Osteoblast (primary cell): Measurements from ENCODE around the gene MRPS16. TPM values are rescaled to one million over a fixed set of nuclear protein-coding genes. Genes with fewer than 3 reads are reported as not detected.

Experiments used
- DNase-seq: peaks from one replicate; pipeline ENCODE4 v3.0.0; 2011; ENCODE audit warnings: low spot score, mixed read lengths; ENCODE audit not compliant: insufficient read length; ENCODE audit errors: missing footprints
- H2AFZ ChIP-seq: 2 replicates; pipeline ENCODE4 v1.6.0; 2011; ENCODE audit warnings: mild to moderate bottlenecking, low read length
- H3K27ac ChIP-seq: 2 replicates; pipeline ENCODE4 v1.5.1; 2011; ENCODE audit warnings: mild to moderate bottlenecking, low read depth, low read length, moderate library complexity
- H3K27me3 ChIP-seq: 2 replicates; pipeline ENCODE4 v1.6.0; 2012; ENCODE audit warnings: mild to moderate bottlenecking, control low read depth, inconsistent platforms, low read length, moderate library complexity; ENCODE audit not compliant: insufficient read depth
- H3K36me3 ChIP-seq: 2 replicates; pipeline ENCODE4 v1.5.1; 2011; ENCODE audit warnings: mild to moderate bottlenecking, low read length, control low read depth, moderate library complexity; ENCODE audit not compliant: insufficient read depth
- H3K4me1 ChIP-seq: 2 replicates; pipeline ENCODE4 v1.5.1; 2011; ENCODE audit warnings: mild to moderate bottlenecking, low read length, control low read depth, moderate library complexity; ENCODE audit not compliant: insufficient read depth
- H3K4me2 ChIP-seq: 2 replicates; pipeline ENCODE4 v1.6.0; 2011; ENCODE audit warnings: mild to moderate bottlenecking, low read length; ENCODE audit not compliant: insufficient read depth
- H3K4me3 ChIP-seq: fragments of 200-600 bp; sonication (generic); 3 replicates; pipeline ENCODE4 v1.5.1; 2012; ENCODE audit warnings: mild to moderate bottlenecking, low read length, inconsistent platforms; ENCODE audit not compliant: insufficient read depth
- H3K79me2 ChIP-seq: 2 replicates; pipeline ENCODE4 v1.6.0; 2012; ENCODE audit warnings: mild to moderate bottlenecking, low read length, control low read depth, inconsistent platforms; ENCODE audit not compliant: insufficient read depth
- H3K9me3 ChIP-seq: 2 replicates; pipeline ENCODE4 v1.5.1; 2011; ENCODE audit warnings: low read depth, low read length, control low read depth
- H4K20me1 ChIP-seq: 2 replicates; pipeline ENCODE4 v1.6.0; 2012; ENCODE audit warnings: mild to moderate bottlenecking, low read length, control low read depth; ENCODE audit not compliant: insufficient read depth
- CTCF ChIP-seq: IDR thresholded peaks from 2 replicates; pipeline ENCODE4 v1.5.1; 2011; ENCODE audit warnings: mild to moderate bottlenecking, low read depth, low read length, moderate library complexity; ENCODE audit errors: extremely low read depth
- total RNA-seq: library from RNA; depleted of rRNA; stranded (reverse); fragments of >200 nt; gene quantifications from 2 replicates; pipeline ENCODE4 v1.2.3, GENCODE V29; 2012

The MRPS16 gene
- total RNA-seq, 1 donor = 80.7 TPM

- no peak overlapping the region for H2AFZ ChIP-seq
- peaks cover 57% of the 10 kb centered on the region for H3K36me3 ChIP-seq
- no peak overlapping the region for H3K4me3 ChIP-seq
- no peak overlapping the region for H3K27ac ChIP-seq
- H3K79me2 ChIP-seq = peaks cover 11% of the 10 kb centered on the region
- H3K9me3 ChIP-seq = no peaks in the 10 kb centered on the region
- no peak overlapping the region for H3K4me2 ChIP-seq
- no peak for TF ChIP-seq CTCF
- no peaks in the 10 kb centered on the region for H3K27me3 ChIP-seq
- DNase-seq = no peak
- no peaks in the 10 kb centered on the region for H4K20me1 ChIP-seq
- H3K4me1 ChIP-seq = no peaks in the 10 kb centered on the region
Observed at GRCh38 chr10:73238990-73239566, 13.4 kb downstream of the MRPS16 start.

- Histone ChIP-seq H3K4me3 (no peak overlapping the region), H3K36me3 (peaks cover 40% of the 10 kb centered on the region), H3K4me2 (no peak overlapping the region), H4K20me1 (no peaks in the 10 kb centered on the region), H3K27me3 (no peaks in the 10 kb centered on the region), H3K4me1 (no peaks in the 10 kb centered on the region), H2AFZ (no peak overlapping the region), H3K79me2 (no peaks in the 10 kb centered on the region), H3K9me3 (no peaks in the 10 kb centered on the region), H3K27ac (no peak overlapping the region)
- DNase-seq = no peak
- TF ChIP-seq CTCF = no peak
Observed at GRCh38 chr10:73234695-73235094, 17.7 kb downstream of the MRPS16 start.

GRCh38 chr10:73233883-73234282 lies 18.6 kb downstream of the MRPS16 start:
- DNase-seq = no peak
- no peak for TF ChIP-seq CTCF
- Histone ChIP-seq H3K36me3 (peaks cover 35% of the 10 kb centered on the region), H3K27me3 (no peaks in the 10 kb centered on the region), H3K9me3 (no peaks in the 10 kb centered on the region), H3K4me3 (no peak overlapping the region), H3K4me1 (no peaks in the 10 kb centered on the region), H4K20me1 (no peaks in the 10 kb centered on the region), H2AFZ (no peak overlapping the region), H3K79me2 (no peaks in the 10 kb centered on the region), H3K4me2 (no peak overlapping the region), H3K27ac (no peak overlapping the region)

GRCh38 chr10:73232887-73233286 lies 19.6 kb downstream of the MRPS16 start:
- Histone ChIP-seq H3K79me2 (no peaks in the 10 kb centered on the region), H2AFZ (no peak overlapping the region), H3K9me3 (no peaks in the 10 kb centered on the region), H3K36me3 (peaks cover 27% of the 10 kb centered on the region), H3K4me2 (no peak overlapping the region), H3K27ac (no peak overlapping the region), H3K4me3 (no peak overlapping the region), H3K4me1 (no peaks in the 10 kb centered on the region), H4K20me1 (no peaks in the 10 kb centered on the region), H3K27me3 (no peaks in the 10 kb centered on the region)
- peak; percentile 24 for TF ChIP-seq CTCF
- no peak for DNase-seq
